Head of caudate nucleus (tissue), 42 donors: ENCODE data around the gene HIPK2.

Source experiments
- DNase-seq, 42 donors: peaks; one replicate each; pipeline versions ENCODE4 v3.0.0 to v3.0.0-alpha.2; 2020 to 2021; ENCODE audit warnings: mixed read lengths in 7 of 42
- intact Hi-C: fragments of 100-400 bp; cut with DNase I; formaldehyde crosslinking; loops from one replicate; pipeline ENCODE4 v1.15.0; 2022

Gene HIPK2

DNA sequence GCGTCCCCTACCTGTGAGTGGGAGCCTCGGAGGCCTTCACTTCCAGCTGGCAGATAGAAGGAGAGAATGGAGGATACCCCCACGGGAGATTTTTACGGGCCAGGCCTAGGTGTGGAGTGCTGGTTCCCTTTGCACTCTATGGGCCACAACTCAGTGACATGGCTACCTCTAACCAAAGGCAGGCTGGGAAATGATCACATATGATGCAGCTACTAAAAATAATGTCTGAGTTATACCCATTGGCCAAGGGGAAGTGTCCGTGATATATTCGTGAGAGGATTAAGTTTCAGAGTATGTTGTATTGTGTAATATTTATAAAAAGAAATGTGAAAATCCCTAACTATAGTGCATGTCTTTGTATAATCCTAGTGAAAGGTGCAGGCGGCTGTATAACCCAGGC lies 13.5 kb upstream of the HIPK2 start:
- intact Hi-C loops, result no loop called here

DNA sequence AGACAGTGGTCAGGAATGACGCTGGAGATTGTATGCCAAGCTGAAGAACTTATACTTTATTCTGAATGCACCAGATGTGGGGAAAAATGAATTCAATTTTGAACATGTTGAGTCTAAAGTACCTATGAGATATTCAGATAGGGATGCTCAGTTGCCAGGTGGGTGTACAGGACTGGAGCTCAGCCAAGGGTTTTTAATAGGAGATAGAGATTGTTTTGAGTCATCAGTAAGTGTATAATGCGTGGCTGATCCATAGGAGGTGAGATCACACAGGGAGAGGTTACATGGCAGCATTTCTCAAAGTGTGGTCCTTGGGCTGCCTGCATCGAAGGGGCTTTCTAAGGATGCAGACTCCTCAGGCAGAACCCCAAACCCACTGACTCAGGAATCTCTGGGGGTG lies 6.8 kb upstream of the HIPK2 start:
- DNase-seq, result peak in 15 of 42 donors; percentile 24 to 79 (median 43)
- intact Hi-C loops, result no loop called here

More for the DNA sequence above, 13.5 kb upstream of the HIPK2 start:
- no peak for DNase-seq

DNA sequence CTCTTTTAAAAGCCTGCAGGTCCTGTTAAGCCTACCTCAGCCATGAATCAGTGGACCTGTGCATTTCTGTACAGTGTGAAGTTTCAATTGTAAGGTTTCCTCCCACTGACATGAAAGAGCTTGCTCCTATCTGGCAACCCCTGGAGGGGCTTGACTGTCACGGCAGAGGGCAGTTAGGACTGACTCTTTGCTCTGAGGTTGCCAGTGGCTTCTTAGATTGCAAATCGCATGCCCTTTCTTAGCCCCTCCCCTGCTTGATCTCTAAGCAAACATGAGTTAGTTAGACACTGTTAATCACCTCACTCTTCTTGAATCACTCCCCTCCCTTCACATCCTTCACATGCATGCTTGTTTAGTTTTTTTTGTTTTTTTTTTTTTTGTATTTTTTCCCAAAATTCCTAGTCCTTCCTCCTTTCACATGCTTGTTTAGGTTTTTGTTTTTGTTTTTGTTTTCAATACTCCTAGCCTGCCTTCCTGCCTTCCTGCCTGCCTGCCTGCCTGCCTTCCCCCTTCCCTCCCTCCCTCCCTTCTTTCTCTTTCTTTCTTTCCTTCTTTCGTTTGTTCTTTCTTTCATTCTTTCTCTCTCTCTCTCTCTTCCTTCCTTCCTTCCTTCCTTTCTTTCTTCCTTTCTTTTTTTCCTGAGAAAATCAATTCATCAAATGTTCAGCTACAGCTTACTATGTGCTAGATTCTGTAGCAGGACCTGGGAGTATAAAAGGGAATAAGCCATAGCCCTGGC lies 6.0 kb upstream of the HIPK2 start:
- no peak for DNase-seq
- intact Hi-C loops, result no loop called here

DNA sequence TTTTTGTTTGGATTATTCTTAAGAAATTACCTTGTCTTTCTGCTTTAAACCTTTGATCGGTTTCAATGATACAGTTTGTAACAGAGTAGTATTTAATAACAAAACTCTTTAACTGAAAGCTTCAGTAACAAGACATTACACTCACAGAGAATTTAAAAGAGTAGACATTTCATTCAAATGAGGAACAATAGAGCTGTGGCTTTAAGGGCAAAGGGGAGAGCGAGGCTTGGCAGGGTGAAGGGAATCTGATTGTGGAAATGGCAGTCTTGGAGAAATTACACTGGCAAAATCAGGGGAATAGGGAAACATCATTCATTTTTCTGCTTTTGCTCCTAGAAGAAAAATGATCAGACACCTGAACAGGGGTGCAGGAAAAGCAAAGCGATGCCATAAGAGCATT lies 5.1 kb upstream of the HIPK2 start:
- intact Hi-C loops, result no loop called here
- no peak for DNase-seq

DNA sequence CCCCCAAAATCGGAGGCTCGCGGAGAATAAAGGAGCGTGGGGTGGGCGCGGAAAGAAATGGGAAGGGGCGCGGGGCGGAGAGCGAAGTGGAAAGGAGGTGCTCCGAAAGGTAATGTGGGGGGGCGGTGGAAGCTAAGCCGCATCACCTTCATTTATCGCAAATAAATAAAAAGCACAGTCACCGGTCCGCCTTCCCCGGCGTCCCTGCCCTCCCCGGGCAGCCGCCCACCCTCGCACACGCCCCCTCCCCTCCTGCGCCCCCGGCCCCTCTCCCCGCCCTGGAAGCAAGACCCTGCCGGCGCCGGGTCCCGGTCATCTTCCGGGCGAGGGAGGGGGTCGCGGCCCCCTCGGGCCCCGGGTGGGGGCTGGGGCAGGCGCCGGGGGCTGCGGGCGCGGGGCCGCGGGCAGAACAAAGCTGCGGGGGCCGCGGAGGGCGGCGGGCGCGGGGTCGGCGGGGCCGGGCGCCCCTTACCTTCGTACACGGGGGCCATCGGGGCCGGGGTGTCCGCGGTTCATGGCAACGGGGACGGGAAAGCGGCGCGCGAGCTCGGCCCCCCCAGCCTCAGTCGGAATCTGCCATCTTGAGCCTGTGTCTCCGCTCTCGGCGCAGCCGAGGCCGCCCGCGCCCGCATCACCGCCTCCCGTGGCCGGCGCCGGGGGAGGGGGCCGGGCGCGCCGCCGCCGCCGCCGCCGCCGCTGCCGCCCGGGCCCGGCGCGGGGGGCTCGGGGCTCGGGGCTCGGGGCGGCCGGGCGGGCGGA lies 486 bp downstream of the HIPK2 start:
- DNase-seq, result peak in 33 of 42 donors; percentile 26 to 75 (median 55)
- intact Hi-C loops, result loop anchor here (5.0 kb wide), 2 partner anchors 130 to 225 kb away; no protein-coding TSS in a partner anchor

DNA sequence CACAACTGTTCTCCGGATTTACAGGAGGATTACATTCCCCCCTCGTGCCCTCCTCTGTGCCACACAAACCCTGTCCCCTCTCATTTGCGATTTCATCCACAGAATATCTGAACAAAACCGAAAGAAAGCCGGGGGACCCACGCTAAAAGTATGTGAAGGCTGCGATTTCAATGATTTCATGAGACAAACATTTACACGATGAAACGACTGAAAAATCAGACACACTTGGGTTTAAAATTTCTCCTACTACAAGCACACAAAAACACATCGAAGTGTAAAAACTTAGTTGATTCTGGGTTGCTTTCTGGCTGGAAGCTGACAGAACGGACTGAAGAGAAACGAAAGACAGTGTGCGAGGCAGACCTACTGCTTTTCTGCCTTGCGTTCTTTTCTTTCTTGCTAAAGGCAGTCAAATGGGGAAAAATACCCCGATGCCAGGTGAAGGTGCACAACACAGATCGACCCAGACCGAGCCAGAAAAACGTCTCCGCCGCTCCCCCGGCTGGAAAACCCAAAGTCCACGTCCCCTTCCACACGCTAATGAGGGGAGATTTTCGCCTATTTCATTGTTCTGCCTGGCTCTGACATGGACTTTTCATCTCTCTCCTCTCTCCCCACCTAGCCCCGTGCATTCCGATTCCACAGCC lies 1.2 kb downstream of the HIPK2 start:
- intact Hi-C loops, result loop anchor here (5.0 kb wide), 2 partner anchors 129 to 226 kb away; no protein-coding TSS in a partner anchor
- DNase-seq, result peak in 16 of 42 donors; percentile 17 to 71 (median 38)

DNA sequence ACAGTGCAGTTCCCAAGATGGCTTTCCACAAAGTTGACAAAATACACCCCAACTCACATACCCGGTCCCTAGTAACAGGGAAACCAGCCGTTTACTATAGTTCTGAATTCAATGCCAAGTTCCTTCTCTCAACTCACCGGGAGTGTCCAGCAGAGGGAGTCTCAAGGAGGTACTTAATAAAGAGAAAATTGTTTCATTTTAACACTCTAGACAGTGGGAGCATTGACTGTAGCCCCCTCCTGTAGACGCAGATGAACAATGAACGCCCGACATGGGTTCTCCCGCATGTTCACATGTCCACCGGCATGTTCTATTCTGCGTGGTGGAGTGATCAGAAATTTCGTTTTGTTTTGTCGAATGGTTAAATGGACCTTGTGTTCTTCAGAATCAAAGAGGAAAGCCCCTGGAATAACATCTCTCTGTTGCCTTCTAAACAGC lies 1.9 kb downstream of the HIPK2 start:
- DNase-seq, result peak; percentile 19 to 88 (median 72)
- intact Hi-C loops, result loop anchor here (5.0 kb wide), 2 partner anchors 129 to 226 kb away; no protein-coding TSS in a partner anchor

DNA sequence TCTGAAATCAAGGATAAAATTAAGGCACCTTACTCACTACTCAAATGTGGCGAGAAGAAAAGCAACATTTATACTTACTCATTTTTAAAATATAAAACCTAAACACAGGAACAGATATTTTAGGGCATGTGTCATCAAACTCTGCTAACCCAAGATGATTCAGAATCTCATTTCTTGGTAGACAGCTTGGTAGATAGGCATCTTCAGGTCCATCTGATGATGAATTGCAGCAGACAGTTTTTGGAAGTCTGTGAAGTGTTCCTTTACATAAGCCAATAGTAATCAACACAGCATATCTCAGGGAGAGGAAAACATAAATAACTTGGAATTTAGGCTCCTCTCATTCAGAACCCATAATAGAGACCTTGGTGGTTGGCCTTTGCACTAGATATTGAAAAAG lies 3.4 kb downstream of the HIPK2 start:
- intact Hi-C loops, result no loop called here
- no peak for DNase-seq

DNA sequence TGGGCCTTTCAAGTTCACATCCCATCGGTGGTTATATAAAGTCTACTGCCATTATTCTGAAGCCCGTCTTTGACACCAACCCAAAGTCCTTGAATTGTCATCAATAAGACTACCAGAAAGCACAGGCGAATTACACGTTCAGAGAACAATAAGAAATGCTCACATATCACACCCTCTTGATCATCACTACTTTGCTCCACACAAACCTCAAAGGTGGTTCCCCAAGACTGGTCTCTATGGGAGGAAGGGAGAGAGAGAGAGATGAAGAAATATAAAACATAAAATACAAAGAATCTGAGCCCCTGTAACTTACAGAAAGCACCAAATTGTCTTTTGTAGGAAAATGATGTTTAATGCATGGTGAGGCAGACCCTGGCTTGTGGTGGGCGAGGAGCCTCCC lies 4.4 kb downstream of the HIPK2 start:
- no peak for DNase-seq
- intact Hi-C loops, result no loop called here

DNA sequence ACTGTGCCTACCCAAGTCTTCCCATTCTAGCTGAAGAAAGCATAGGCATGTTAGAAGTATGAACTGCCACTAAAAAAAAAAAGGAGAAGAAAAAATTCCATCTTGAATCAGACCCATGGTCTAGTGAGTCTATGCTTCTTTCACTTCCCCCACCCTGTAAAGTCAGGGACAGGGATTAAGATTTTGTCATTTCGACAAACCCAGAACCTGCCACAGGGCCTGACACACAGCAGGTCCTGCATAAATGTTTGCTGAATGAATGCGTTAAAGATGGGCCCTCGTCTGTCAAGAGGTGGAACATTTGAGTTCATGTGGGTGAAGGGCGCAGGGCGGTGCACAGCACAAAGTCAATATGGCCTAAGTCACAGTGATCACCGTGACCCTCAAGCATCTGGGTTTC lies 4.9 kb downstream of the HIPK2 start:
- intact Hi-C loops, result no loop called here
- DNase-seq, result no peak

DNA sequence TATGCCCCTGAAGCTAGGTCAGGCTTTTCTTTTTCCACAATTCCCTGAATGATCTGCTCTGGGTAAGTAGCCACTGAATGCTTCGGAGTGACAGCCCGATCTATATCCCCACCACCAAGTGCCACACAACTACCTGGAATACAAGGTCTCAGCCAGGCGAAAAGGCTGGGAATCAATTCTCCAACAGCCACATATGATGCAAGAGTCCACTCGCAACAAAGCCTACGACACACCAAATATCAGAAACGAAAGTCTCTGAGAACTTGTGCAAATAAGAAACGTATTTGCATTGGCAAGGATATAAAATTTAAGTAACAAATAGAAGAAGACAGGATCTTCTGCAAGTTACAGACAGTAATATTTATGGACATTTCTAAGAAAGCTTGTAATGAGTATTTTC lies 5.7 kb downstream of the HIPK2 start:
- peak in 1 of 42 donors; percentile 4 for DNase-seq
- intact Hi-C loops, result no loop called here

DNA sequence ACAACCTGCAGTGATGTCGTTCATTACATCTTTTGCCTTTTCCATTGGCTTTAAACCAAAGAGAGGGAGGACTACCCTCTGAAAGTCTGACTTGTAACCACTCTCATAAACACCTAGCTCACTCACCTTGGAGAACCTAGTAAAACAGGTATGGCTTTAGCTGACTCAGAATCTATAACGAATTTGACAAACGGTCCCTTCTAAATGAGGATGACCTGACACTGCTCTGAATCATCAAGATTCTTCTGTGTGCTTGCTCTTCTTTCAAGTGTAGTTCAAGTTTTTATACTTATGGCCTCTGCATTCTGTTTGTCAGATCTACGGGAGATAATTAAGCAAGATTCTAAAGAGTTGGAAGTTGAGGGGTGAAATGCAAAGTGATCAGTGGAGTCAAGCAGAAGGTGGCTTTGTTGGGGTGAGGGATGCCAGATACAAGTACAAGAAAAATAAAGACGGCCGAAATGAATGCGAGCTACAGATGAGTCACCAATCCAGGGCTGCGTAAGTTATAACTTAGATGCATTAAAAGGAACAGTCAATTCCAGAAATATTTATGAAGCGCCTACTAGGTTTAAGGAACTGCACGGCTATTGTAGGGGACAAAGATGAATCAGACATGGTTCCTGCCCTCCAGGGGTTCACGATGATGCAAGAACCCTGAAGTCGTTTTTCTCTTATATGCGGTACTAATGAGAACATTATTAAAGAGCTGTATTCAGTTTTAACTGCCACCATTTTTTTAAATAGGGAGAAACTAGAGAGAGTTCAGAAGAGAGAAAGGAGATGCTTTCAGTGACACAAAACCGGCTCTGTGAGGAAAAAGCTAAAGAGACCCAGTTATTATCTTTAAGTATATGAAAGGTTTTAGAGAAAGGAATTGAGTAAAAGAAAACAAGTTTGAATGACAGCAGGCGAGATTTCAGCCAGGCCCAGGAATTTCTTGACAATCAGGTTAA lies 6.5 kb downstream of the HIPK2 start:
- DNase-seq, result no peak
- intact Hi-C loops, result no loop called here

DNA sequence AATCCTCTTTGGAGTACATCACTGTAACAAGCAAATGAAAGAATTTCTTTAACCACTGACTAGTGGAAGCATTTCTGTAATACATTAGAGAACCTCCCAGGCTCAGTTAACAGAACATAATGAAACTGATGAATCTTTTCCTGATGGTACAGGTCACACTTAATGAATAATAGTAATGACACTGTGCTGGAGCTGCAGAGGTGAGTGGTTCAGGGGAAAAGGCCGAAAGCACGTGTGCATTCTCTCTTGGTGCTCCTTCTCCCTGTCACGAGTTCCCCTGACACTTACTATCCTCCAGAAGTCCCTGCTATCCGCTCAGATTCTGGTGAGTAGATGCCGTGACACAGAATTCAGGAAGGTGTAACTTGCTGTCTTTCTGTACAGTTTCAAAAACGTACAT lies 8.0 kb downstream of the HIPK2 start:
- intact Hi-C loops, result no loop called here

DNA sequence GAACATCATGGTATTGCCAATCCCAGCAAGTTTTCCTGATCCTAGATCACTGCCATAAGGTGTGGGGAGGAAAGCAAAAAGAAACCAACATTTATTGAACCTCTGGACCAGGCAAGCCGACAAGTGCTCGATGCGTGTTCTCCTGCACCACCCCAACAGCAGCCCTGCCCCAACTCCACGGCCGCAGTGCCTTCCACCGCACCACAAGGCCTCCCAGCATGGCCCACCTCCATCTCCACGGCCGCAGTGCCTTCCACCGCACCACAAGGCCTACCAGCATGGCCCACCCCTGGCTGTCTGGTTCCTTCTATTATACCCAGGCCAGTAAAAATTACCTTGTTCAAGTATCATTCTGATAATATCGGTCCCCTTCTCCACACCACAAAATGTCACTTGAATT lies 8.7 kb downstream of the HIPK2 start:
- intact Hi-C loops, result no loop called here
- DNase-seq, result no peak

More for the DNA sequence above, 8.0 kb downstream of the HIPK2 start:
- no peak for DNase-seq

DNA sequence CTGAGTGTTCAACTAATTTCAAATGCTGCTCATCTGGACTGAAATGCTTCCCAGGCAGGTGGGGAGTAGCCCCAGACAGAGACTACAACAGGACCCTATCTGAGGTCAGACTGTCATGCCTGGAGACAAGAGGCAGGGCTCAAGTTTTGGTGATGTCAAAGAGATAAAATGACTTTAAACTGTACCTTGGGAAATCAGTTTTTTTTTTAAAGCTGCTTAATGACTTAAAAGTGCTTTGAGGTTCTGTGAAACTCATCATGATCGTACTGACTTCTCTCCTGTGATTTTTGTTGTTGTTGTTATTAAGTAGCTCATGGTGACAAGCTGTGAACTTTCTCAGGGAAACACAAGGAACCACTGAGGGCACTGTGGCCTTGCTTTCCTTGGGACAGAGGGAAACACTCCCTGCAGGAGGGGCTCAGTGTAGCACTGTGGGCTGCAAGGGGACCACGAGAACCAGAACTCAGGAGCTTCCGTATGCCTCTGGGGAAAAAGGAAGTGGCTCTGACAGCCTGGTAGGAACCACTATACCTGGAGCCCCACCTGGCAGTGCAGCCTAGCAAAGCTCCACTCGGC lies 9.5 kb downstream of the HIPK2 start:
- DNase-seq, result no peak
- intact Hi-C loops, result no loop called here

DNA sequence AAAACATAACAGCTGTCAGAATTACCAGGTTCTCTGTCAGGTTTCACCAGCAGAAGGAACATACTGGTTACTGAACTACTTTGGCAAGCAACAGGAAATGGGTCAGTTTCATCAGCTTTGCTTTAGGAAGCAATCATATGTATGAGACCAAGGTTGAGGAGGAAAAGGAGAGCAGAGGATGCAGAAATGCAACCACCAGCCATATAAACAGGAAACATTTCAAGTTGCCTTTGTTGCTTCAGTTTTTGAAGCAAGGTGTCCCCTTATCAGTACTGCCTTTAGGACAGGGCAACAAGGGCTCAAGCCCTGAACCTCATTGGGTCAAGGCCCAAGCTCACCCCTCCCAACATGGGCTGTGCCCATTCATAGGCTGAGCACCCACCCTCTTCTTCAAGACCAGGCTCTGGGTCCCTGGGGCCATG lies 10.2 kb downstream of the HIPK2 start:
- no peak for DNase-seq
- intact Hi-C loops, result no loop called here

DNA sequence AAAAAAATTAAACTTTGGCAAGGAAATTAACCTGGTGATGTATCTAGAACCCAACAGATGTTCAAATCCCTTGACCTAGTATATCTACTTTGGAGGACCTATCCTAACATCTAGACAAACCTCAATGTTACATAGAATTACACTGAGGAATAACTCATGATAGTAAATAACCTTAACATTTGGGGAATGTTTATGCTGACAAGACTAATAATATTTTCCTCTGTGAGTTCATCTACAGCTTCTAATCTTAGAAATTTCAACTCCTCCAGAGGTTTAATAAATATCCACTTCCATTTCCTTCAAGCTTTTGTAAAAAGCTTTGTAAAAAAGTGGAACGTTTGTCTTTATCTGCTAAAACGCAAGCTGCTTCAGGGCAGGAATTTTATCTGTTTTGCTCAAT lies 12.7 kb downstream of the HIPK2 start:
- intact Hi-C loops, result no loop called here
- no peak for DNase-seq

DNA sequence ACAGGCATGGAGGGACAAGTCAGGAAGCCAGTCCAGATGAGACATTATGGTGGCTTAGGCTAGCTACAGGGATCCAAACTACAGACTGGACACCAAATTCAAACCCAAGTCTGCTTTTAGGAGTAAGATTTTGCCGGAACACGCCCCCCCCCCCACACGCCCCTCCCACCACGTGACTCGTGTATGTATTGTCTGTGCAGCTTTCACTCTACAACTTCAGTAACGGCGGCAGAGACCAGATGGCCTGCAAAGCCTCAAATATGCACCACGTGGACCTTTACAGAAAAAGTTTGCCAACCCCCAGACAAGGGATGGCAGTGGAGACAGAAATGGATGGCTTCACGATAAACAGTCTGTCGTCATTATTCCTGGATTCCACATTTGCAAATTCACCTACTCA lies 14.5 kb downstream of the HIPK2 start:
- no peak for DNase-seq
- intact Hi-C loops, result no loop called here
